T follicular helper cell (primary cell): Measurements from ENCODE around the gene FAM107A.
"Not testable (repeated sequence)": the region's sequence is repeated elsewhere in the genome, so short reads cannot be mapped to it uniquely, and the experiment has no call there.

Experiments
- DNase-seq: peaks from one replicate; pipeline ENCODE4 v3.0.0-alpha.2; 2020; ENCODE audit warnings: low read depth

Gene FAM107A

DNA sequence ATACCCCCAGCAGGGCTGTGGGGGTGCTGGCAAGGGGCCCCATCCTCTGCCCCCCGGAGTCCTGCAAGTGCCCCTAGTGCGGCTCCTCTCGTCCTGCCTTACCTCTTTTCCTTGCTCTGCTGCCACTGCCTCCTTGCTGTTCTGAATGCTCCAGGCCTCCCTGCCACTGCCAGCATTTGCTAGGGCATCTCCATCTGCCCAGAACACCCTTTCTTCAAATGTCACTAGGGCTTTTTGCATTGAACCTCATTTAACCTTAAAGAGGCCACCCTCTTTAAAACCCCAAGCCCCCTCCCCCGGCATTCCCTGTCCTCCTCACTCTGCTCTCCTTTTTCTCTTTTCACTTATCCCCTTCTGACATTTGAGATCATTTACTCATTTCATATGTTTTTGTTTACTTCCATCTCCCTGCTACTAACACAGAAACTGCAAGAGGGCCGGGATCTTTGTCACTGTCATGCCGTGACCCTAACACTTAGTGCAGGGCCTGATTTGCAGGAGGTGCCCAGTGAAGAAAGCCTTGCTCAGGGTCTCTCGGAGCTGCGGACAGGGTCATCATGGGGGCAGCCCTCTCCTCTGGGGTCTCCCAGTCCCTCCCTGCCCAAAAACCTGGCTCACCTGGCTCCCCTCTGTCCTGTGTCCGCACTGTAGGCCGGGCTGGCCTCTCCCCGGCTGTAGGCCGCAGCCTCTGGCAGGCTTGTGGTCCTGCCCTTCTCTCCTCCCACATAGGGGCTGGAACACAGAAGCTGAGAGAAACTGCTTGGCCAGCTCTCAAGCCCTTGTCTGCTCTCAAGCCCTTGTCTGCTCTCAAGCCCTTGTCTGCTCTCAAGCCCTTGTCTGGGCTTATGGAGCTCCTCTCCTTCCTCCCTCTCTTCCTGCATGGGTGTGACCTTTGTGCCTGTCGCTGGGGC is 40.4 kb downstream of the FAM107A start, which contains the start of gene ACOX2:
Gene ACOX2, minus strand, starts transcription at position 690 of the 911 bp plus-strand sequence. CDS start 2,084 bp downstream, outside the sequence.
- no peak for DNase-seq

DNA sequence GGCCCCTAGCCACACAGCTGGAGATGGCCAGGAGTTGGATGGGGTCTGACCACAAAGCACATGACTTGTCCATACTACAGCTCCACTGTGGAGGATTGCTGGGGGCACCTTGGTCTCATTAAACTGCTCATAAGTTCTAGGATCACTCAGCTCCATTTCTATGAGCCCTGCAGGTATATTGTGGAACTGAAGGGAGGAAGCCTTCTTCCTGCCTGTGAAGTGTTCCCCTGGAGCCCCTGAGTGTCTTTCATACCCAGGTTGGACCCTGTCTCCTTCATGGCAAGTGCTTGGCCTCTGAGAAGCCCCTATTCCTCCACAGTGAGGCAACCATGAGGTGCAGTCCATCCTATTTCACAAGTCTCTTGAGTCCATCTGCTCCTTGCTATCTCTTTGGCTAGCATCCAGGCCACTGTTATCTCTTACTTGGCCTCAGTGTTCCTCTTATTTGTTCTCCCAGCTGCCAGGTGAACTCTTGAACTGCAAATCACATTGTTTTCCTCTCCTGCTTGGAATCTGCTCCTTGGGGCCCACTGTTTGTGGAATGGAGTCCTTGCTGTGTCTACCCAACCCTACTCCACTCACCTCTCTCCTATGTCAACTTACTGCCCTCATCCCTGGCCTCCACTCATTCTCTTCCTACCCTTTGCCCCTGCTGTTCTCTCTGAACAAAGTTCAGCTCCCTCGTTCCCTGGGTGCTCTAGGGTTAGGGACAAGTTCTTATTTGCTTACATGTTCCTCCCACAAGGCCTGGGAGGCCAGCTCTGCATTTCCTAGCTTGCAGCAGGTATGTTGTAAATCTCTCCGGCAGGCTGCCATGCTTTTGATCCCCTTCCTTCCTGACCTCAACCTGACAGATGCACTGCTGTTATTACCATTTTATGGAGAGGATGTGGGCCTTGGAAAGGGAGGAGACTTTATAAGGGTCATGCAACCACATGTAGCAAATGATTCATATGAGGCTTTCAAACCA is 41.4 kb downstream of the FAM107A start:
- DNase-seq: no peak

DNA sequence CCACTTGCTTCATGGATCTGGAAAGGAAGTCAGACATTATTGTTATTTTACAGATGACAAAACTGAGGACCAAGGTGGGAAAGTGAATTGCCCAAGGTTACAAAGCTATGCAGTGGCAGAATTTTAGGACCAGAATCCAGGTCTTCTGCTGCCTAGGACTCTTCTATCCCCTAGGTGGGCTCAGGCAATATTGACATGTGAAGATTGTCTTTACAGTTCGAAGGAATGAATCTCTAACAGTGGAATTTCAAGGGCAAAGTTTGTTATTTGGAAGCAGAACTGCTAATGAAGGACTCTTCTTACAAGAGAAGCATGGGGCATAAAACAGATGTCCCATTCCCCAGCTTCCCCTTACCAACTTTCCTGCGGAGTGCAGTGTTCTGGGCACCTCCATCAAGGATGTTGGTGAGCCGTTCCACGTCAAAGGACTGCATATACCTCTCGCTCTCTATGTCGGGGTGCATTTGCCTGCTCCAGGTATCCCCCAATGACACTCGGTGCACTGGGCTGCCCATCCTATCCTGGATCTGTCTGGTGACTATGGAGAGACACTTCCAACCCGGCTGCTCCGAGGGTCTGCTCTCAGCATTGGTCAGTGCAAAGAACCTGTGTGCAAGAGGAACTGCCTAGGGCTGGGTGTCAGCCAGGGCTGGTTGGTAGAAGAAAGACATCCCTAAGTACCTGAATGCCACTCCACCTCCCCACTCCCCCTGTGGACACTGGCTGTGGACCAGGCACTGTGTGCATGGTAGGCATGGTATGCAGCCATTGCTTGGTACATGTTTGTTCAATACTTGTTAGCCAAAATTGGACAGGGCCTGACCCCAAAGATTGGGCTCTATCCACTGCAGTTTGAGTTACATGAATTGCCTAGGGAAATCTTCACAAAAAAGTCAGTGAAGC is 42.3 kb downstream of the FAM107A start:
- DNase-seq: no peak

DNA sequence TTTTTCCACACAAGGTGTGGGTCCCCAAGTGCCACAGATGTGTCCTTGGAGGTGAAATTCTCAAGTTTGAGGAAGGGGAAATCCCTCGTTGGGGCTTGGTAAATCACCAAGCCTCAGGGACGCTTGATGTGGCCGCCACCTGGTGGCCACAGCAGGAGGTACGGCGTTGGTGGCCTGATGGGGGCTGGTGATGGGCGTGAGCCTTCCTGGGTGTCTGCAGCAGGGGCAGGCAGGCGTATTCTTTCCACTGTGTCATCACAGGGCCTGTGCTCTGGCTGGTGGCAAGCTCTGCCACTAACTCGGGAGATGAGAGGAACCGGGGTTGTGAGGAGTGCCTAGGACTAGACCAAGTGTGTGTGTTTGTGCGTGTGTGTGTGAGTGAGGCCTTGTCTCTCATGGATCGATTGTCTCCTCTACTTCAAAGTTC is 44.4 kb downstream of the FAM107A start:
- peak; percentile 64 for DNase-seq

DNA sequence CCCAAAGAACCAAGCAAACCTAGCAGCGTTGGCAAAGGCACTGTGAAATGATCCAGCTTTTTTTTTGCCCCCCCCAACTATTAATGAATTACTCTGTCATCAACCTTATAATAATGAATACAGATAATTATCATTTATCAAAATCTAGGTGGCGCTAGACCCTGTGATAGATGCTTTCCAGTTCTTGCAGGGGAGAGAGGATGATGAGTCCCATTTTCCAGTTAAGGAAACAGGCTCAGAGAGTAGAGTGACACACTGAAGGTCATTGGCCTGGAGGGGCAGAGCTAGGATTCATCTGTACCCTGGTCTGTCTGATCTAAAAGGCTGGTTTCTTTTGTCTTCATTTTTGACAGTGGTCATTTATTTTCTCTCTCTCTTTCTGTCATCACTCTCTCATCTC is 45.2 kb downstream of the FAM107A start:
- no peak for DNase-seq

DNA sequence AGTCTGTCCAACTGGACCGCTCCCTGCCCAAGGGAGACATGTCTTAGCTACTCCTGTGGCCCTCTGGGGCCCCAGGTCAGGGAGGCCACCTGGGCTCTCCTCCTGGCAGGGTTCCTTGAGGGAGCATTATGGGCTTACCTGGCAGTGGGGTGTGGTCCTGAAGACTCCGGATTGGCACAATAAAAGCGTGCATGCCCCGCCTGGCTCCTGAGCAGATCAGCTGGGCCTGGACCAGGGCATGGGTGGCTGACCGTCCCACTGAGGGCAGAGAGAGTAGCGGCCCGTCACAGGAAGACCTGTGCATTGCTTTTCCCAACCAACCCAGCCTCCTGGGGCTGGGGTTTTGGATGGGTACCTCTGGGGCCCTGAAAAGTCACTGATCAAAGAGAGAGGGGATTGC is 45.6 kb downstream of the FAM107A start:
- DNase-seq: no peak

DNA sequence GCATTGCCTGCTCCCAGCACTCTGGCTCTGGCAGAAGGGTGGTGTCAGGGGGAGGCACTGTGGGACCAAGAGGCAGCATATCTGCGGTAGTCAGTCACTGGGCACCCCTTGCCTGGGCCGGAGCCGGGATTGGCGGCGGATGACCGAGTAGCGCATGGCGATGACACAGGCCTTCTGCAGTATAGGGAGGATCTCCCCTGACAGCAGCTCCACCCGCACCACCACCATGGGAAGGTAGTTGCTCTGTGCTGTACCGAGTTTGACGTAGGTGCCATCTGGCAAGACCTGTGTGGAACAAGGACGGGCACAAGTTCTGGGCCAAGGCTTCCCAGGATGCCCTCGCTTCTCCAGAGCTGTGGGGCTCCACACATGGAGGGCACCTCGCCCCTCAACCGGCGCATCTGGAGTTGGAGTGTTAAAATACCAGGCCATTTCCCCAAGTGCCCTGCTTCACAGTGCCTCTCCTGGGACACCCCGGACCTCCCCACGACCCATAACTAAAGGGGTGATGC is 46.8 kb downstream of the FAM107A start:
- DNase-seq: no peak

DNA sequence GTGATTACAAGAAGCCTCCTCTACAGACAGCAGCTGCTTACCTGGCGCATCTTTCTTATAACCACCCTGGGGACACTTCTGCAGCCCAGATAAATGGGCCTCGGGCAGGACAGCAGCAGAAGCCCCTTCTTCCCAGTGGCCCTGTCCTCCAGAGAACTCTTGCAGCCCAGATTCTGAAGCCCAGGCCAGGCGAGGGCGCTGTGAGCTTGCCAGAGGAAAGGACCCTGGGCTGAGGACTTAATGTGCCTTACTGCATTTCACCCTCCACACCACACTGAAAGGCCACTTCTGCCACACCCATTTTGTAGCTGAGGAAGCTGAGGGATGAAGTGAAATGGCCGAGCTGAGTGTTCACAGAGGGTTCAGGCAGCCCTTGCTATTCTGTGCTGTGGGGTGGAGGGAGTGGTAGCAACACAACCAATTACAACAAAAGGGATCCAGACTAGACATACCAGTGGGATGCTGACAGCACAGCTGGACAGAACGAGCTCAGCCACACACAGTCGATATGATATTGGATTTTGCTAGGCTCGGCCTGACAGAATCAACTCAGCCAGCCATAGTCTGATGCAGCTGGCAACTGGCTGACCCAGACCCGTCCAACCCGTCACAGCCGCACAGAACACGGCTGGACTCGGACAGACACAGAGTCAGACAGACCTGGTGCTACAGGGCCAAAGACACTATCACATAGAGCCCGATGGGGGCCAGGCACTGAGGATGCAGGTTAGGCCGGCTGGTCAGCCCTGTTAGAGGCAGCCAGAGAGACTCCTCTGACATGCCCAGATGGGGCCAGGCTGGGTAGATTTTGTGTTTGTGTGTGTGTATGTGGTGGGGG is 47.5 kb downstream of the FAM107A start:
- DNase-seq: no peak

DNA sequence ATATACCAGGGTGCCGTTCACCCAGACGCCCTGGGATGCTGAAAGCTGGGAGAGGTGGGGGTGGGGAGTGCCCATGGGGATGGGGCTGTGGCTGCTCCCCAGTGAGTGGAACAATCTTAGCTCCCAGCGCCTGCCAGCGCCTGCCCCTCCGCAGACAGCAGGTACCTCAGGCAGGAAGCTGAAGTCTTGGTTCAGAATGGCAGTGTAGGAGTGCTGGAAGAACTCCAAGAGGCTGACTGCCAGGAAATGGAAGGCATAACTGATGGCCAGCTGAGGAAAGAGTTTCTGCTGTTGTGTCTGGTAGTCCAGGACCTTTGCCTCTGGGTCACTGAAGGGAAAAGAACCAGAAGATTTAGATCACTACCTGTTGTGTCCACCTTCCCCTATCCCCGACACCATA is 48.6 kb downstream of the FAM107A start:
- no peak for DNase-seq

DNA sequence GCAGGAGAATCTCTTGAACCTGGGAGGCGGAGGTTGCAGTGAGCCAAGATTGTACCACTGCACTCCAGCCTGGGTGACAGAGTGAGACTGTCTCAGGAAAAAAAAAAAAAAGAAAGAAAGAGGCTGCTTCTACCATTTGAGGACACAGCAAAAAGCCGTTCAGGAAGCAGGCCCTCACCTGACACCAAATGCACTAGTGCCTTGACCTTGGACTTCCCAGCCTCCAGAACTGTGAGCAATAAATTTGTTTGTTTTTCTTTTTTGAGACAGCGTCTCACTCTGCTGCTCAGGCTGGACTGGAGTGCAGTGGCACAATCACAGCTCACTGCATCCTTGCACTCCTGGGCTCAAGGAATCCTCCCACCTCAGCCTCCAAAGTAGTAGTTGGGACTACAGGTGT is 49.8 kb downstream of the FAM107A start:
- not testable (repeated sequence) for DNase-seq

DNA sequence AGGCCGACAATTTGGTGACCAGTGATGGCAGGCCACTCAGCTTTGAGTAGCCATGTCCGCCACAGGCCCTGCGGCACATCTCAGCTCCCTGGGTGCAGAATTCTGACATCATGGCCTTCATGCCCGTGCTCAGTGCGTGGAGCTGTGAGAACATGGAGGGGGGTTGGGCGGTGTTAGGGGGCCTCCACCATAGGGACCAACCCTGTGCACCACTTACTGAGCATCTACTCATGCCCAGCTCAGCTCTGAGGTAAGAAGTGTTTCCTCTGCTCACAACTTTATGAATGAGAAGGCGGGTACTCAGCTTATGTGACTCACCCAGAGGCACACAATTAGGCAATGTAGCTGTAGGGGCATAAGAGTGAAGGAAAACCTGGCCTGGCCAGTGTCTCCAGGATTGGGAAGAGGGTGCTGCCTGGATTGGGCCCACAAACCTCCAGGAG is 50.7 kb downstream of the FAM107A start:
- DNase-seq: no peak

DNA sequence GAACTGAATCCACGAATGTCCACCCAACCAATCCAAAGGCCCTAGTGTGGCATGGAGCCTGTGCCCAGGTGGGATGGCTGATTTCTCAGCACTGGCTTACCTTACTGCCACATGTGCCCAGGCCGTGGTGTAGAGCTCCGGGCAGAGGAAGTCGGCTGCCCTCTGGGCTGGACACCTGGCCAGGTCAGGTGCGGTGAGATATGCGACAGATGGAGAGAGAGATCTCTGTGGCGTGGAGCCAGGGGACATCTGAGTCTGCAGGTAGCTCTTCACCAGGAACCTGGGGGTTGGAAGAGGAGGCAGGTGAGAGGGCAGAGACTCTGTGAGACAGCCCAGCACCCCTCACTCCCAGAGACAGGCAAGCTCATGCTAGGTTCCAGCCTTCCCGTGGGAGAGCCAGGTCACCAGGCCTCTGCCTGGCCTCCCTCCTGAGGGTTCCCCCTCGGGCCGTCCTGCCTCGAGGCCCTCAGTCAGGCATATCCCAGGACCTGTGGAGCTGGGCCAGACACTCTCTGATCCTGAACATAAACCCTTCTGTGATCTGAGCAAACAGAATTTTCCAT is 52.8 kb downstream of the FAM107A start:
- no peak for DNase-seq

DNA sequence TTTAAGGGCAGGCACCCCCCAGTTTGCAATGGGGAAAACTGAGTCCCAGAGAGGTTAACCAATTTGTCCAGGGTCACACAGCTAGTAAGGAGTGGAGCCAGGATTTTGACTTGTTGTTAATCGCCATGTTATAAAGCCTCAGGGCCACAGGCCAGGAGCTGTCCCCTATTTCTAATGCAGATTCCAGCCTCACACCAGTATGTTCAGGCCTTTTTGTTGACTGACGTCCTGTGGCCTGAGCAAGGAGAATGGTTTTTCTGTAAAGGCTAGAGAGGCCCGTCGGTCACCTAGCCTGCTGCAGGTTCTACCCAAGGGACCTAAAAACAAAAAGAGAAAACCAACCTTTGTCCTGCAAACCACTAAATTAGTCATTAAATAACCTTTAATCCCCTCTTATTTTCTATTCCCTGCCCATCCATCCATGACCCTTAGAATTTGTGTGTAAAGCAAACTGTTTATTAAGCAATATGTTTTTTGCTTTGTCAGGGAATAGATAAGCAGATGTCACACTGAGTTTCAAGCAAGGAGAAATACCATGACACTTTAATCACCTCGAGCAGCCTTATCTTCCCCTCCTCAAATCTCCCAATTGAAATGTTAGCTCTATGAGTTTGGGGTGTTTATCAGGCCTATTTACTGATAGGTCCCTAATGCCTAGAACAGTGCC is 54.3 kb downstream of the FAM107A start:
- no peak for DNase-seq

DNA sequence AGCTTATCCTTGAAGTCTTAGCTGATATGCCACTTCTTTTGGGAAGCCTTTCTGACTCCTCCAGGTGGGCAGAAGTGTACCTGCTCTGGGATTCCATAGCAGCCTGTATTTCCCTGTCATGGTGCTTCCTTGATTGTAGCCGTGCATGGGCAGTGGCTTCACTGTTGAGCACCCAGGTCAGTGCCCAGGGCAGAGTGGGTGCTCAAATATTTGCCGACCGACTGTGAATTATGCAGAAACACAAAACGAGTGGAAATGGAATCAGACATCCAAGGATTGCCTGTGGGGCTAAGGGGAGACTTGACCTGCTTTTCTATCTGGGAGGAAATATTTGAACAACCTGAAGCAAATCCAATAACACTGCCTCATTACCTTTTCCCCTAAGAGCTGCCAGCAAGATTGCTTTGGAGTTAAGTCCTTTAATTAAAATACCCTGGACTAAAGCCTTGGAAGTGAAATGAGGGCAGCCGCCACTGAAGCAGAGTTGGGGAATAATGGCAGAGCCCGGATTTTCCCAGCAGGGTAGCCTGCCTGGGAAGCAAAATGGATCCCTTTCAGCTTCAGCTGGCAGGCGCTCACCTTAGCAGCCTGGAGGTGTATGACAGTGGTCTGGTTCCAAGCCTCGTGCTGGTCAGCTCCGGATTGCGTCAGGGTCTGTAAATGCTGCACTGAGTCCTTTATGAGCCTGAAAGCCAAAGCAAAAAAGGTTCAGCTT is 55.1 kb downstream of the FAM107A start:
- DNase-seq: no peak

DNA sequence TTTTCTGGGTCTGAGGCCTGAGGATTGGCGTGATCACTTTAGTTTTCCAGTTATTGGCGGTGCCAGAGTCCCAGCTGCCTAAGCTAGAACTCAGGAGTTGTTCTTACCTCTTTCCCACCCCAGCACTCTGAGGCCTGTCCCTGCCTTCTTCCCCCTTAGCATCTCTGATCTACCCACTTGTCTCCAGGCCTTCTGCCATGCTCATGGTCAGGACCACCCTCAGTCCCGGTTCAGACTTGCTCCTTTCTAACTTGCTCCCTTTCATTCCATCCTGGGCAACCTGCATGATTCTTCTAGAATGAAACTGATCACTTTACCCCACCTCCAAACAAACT is 55.9 kb downstream of the FAM107A start:
- DNase-seq: no peak

DNA sequence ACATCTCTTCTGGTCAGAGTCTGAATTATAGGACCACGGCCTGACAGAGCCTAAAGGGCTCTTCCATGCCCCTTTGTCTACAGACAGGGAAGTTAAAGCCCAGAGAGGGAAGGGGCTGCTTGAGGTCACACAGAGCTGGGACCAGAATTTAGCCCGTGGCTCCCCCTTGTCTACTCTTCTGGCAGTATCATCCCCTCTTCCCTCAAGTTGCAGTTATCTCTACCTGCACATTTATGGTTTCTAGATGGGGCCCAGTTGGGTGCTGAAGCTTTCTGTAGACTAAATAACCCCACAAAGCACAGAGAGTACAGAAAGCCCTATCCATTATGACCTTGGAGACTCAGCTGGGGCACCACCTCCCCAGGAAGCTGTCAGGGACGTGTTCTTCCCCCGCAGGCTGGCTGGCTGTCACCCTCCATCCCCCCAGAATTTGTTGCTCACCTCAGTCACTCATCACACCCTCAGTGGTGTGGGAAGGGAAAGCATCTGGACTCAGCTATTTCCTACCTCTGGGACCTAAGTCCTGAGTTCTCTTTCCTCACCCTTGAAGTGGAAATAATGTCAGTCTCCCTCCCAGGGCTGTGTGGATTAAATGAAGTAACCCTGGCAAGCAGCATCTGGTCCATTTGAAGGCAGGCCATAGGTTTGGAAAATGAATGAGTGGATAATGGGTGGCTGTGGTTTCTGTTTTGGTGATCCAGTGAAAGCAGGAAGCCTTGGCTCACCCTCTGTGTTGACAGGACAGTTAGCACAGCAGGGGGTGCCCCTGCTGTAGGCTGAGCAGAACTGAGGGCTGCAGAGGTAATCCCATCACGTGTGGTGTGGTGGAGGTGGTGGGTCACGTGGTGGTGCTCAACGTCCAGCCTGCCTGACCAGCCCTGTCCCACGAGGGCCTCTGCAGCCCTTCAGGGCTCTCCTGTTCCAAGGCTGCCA is 56.5 kb downstream of the FAM107A start:
- DNase-seq: no peak

DNA sequence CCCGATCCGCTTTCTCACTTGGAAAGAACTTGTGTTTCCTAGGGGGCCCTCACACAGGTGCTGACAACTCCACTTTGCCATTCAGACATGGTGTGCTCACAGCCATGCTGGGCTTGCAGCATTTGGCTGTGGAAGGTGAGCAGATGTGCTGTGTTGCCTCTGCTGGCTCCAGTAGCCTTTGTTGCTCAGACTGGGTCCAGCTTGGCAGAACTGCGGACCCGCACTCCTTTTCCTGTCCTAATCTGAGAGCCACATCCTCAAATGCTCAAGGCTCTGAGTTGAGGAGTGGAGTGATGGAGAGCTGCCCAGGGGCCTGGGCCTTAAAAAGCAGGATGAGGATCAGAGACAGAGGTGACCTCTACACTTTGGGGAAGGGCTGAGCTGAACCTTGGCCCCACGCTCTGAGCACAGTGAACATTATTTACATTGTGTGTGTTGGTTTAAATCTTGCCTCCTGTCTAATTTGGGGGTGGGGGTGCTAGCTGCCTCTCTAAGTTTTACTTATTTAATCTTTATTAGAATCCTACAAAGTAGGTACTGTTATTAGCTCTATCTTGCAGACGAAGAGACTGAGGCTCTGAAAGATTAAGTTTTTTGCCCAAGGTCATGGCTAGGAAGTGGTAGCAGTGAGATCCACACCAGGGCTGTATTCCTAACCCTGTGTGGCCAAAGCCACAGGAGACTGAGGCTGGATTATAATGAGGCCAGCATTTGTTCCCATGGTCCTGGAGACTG is 57.4 kb downstream of the FAM107A start:
- no peak for DNase-seq
